ENCODE data around the gene FTO. TPM values are rescaled to one million over a fixed set of nuclear protein-coding genes. Genes with fewer than 3 reads are reported as not detected.
"Not testable (repeated sequence)": the region's sequence is repeated elsewhere in the genome, so short reads cannot be mapped to it uniquely, and the experiment has no call there.

The FTO gene
- total RNA-seq, 1 donor from 2014 or later, result 97.8 TPM

GRCh38 chr16:54180421-54181359 lies 476.7 kb downstream of the FTO start:
- FAIRE-seq (no peak), DNase-seq (ENCODE audit: low spot score in 2 of 2) (no peak)

GRCh38 chr16:54181683-54182329 lies 477.9 kb downstream of the FTO start:
- not testable (repeated sequence) for DNase-seq (ENCODE audit: low spot score in 2 of 2); FAIRE-seq

GRCh38 chr16:54185045-54185444 lies 481.1 kb downstream of the FTO start:
- DNase-seq (ENCODE audit: low spot score in 2 of 2) (no peak), FAIRE-seq (no peak)

GRCh38 chr16:54191163-54191562 lies 487.2 kb downstream of the FTO start:
- FAIRE-seq (no peak), DNase-seq (ENCODE audit: low spot score in 2 of 2) (no peak)

GRCh38 chr16:54191592-54191991 lies 487.6 kb downstream of the FTO start:
- no peak for FAIRE-seq
- no peak for DNase-seq (ENCODE audit: low spot score in 2 of 2)

GRCh38 chr16:54193013-54193664 lies 489.2 kb downstream of the FTO start:
- no peak for DNase-seq (ENCODE audit: low spot score in 2 of 2)
- FAIRE-seq, result no peak

GRCh38 chr16:54193665-54194333 lies 489.8 kb downstream of the FTO start:
- peak in 1 of 2 donors; percentile 49 for DNase-seq (ENCODE audit: low spot score in 2 of 2)
- FAIRE-seq, result no peak

GRCh38 chr16:54194334-54194743 lies 490.4 kb downstream of the FTO start:
- FAIRE-seq, result no peak
- peak; percentile 36 to 38 for DNase-seq (ENCODE audit: low spot score in 2 of 2)

- DNase-seq (ENCODE audit: low spot score in 2 of 2), result no peak
- no peak for FAIRE-seq
Observed at GRCh38 chr16:54197758-54198157, 493.8 kb downstream of the FTO start.

GRCh38 chr16:54199487-54200160 lies 495.7 kb downstream of the FTO start:
- no peak for FAIRE-seq
- no peak for DNase-seq (ENCODE audit: low spot score in 2 of 2)

- FAIRE-seq (no peak), DNase-seq (ENCODE audit: low spot score in 2 of 2) (no peak)
Observed at GRCh38 chr16:54200161-54200534, 496.2 kb downstream of the FTO start.

GRCh38 chr16:54200720-54201119 lies 496.8 kb downstream of the FTO start:
- FAIRE-seq (no peak), DNase-seq (ENCODE audit: low spot score in 2 of 2) (no peak)

- FAIRE-seq, result no peak
Observed at GRCh38 chr16:54201200-54201599, 497.2 kb downstream of the FTO start.

More at GRCh38 chr16:54201200-54201599, 497.2 kb downstream of the FTO start:
- DNase-seq (ENCODE audit: low spot score in 2 of 2), result no peak

Small RNA genes lying within 50 kb of the gene (small RNA-seq; reads per million reads assigned to genes)
- not detected for gene AC007347.2

Other genes with a start within 250 kb of the FTO start
- 43.2 TPM for gene AKTIP, start 200.9 kb upstream of the FTO start, total RNA-seq
- 24.1 TPM for gene RPGRIP1L, start 297 bp upstream of the FTO start, total RNA-seq